H1 (cell line): Measurements from ENCODE around the gene GNLY. TPM values are rescaled to one million over a fixed set of nuclear protein-coding genes. Genes with fewer than 3 reads are reported as not detected.

Source experiments
- CTCF ChIA-PET: fragments of 300-600 bp; sonication (Branson Sonifier 250); formaldehyde crosslinking; loops from one replicate; lab custom pipeline; 2021; ENCODE audit not compliant: partially characterized antibody; lab: Charles Lee
- POLR2A ChIA-PET: fragments of 300-600 bp; sonication (Branson Sonifier 250); formaldehyde crosslinking; loops from one replicate; lab custom pipeline; 2021; ENCODE audit warnings: inconsistent platforms; ENCODE audit not compliant: partially characterized antibody; lab: Charles Lee
- DNase-seq, 2 experiments: peaks; one replicate each; pipeline versions ENCODE4 v3.0.0 to v3.0.0-alpha.2; 2010 to 2022; ENCODE audit warnings: low spot score in 2 of 2, low read depth in 1 of 2, mixed read lengths in 1 of 2
- FAIRE-seq: peaks from 2 replicates; lab custom pipeline; 2011; peaks lifted over from hg19 to GRCh38; lab: Jason Lieb, UNC
- H2AFZ ChIP-seq: 2 replicates; pipeline ENCODE4 v1.8.1; 2012; ENCODE audit warnings: low read length, inconsistent platforms
- H2AK5ac ChIP-seq: 2 replicates; pipeline ENCODE4 v1.6.1; 2013; ENCODE audit warnings: low read depth, low read length
- H2BK120ac ChIP-seq: replicated peaks from 2 replicates; pipeline ENCODE3; 2013; ENCODE audit warnings: low read depth, low read length, inconsistent platforms
- H2BK12ac ChIP-seq: 2 replicates; pipeline ENCODE4 v1.6.1; 2013; ENCODE audit warnings: low read depth, low read length
- H2BK15ac ChIP-seq: 2 replicates; pipeline ENCODE4 v1.6.1; 2013; ENCODE audit warnings: low read length
- H2BK20ac ChIP-seq: 2 replicates; pipeline ENCODE4 v1.6.1; 2013; ENCODE audit warnings: low read length
- H2BK5ac ChIP-seq: 2 replicates; pipeline ENCODE4 v1.6.1; 2013; ENCODE audit warnings: low read depth, low read length
- H3K14ac ChIP-seq: 2 replicates; pipeline ENCODE4 v1.6.1; 2013; ENCODE audit warnings: inconsistent platforms; ENCODE audit not compliant: insufficient read length
- H3K18ac ChIP-seq: 2 replicates; pipeline ENCODE4 v1.6.1; 2013; ENCODE audit warnings: low read length; ENCODE audit errors: extremely low read depth
- H3K23ac ChIP-seq: 2 replicates; pipeline ENCODE4 v1.6.1; 2013; ENCODE audit warnings: inconsistent platforms; ENCODE audit not compliant: insufficient read length
- H3K23me2 ChIP-seq: 2 replicates; pipeline ENCODE4 v1.6.1; 2013; ENCODE audit warnings: low read depth, low read length
- H3K27ac ChIP-seq: 2 replicates; pipeline ENCODE4 v1.6.1; 2011; ENCODE audit warnings: low read depth, low read length, inconsistent platforms
- H3K27me3 ChIP-seq, 4 experiments: replicated peaks in 1 of 4; 1 replicate in 1 of 4; 2 replicates in 3 of 4; pipeline versions ENCODE4 v1.6.1 to v1.8.1; 2011 to 2013; ENCODE audit warnings: low read length in 3 of 4, mild to moderate bottlenecking in 3 of 4, inconsistent platforms in 2 of 4, mixed read lengths in 2 of 4, moderate library complexity in 1 of 4; ENCODE audit not compliant: control insufficient read depth in 3 of 4, insufficient read depth in 3 of 4; ENCODE audit errors: extremely low read depth in 1 of 4
- H3K36me3 ChIP-seq, 4 experiments: 2 replicates each; pipeline versions ENCODE4 v1.6.1 to v1.8.1; 2011 to 2013; ENCODE audit warnings: mild to moderate bottlenecking in 4 of 4, low read length in 3 of 4, moderate library complexity in 2 of 4, control low read depth in 1 of 4, inconsistent platforms in 1 of 4; ENCODE audit not compliant: insufficient read depth in 4 of 4, control insufficient read depth in 2 of 4
- H3K4ac ChIP-seq: replicated peaks from 2 replicates; pipeline ENCODE3; 2013; ENCODE audit warnings: low read length, low read depth, mixed read lengths, inconsistent platforms; ENCODE audit not compliant: insufficient read length
- H3K4me1 ChIP-seq, 4 experiments: replicated peaks in 1 of 4; 1 replicate in 1 of 4; 2 replicates in 3 of 4; pipeline versions ENCODE4 v1.6.1 to v1.8.1; 2011 to 2013; ENCODE audit warnings: low read length in 3 of 4, inconsistent platforms in 2 of 4, mixed read lengths in 1 of 4; ENCODE audit not compliant: insufficient read depth in 4 of 4, control insufficient read depth in 3 of 4
- H3K4me2 ChIP-seq, 2 experiments: 2 replicates each; pipeline versions ENCODE4 v1.6.1 to v1.8.1; 2011 to 2013; ENCODE audit warnings: low read depth in 2 of 2, low read length in 2 of 2, control low read depth in 1 of 2, inconsistent platforms in 1 of 2, mild to moderate bottlenecking in 1 of 2; ENCODE audit not compliant: insufficient read depth in 1 of 2
- H3K4me3 ChIP-seq, 4 experiments: fragments of 200-600, 300-600 bp in 1 of 4; sonication (generic), shearing (Covaris generic), sonication (Bioruptor Twin) in 1 of 4; 2 replicates each; pipeline versions ENCODE4 v1.5.1 to v1.8.1; 2011 to 2016; ENCODE audit warnings: low read length in 4 of 4, low read depth in 3 of 4, control low read depth in 2 of 4, inconsistent platforms in 2 of 4, mild to moderate bottlenecking in 2 of 4, mixed read lengths in 1 of 4, moderate library complexity in 1 of 4; ENCODE audit not compliant: insufficient read depth in 2 of 4; ENCODE audit errors: extremely low read depth in 1 of 4
- H3K56ac ChIP-seq: replicated peaks from 2 replicates; pipeline ENCODE3; 2013; ENCODE audit warnings: low read depth, mild to moderate bottlenecking, mixed read lengths, low read length, inconsistent platforms; ENCODE audit not compliant: insufficient read length
- H3K79me1 ChIP-seq: 2 replicates; pipeline ENCODE4 v1.6.1; 2013; ENCODE audit warnings: low read depth, low read length, control low read depth
- H3K79me2 ChIP-seq, 2 experiments: 2 replicates each; pipeline versions ENCODE4 v1.6.1 to v1.8.1; 2012 to 2013; ENCODE audit warnings: low read length in 2 of 2, mild to moderate bottlenecking in 2 of 2, inconsistent platforms in 1 of 2; ENCODE audit not compliant: insufficient read depth in 2 of 2, control insufficient read depth in 1 of 2
- H3K9ac ChIP-seq, 4 experiments: replicated peaks in 1 of 4; 1 replicate in 1 of 4; 2 replicates in 3 of 4; pipeline versions ENCODE4 v1.6.1 to v1.8.1; 2011 to 2013; ENCODE audit warnings: low read depth in 3 of 4, low read length in 3 of 4, control low read depth in 2 of 4, mild to moderate bottlenecking in 2 of 4, moderate library complexity in 2 of 4, inconsistent platforms in 1 of 4; ENCODE audit errors: extremely low read depth in 1 of 4
- H3K9me3 ChIP-seq, 2 experiments: 2 replicates each; pipeline versions ENCODE4 v1.6.1 to v1.8.1; 2012 to 2013; ENCODE audit warnings: mild to moderate bottlenecking in 2 of 2, moderate library complexity in 2 of 2, control low read depth in 1 of 2, inconsistent platforms in 1 of 2, low read depth in 1 of 2, low read length in 1 of 2, mixed read lengths in 1 of 2; ENCODE audit not compliant: insufficient read depth in 2 of 2
- H4K20me1 ChIP-seq, 2 experiments: replicated peaks in 1 of 2; 2 replicates each; pipeline versions ENCODE3 to v1.8.1; 2011 to 2013; ENCODE audit warnings: inconsistent platforms in 2 of 2, low read length in 2 of 2, mild to moderate bottlenecking in 1 of 2; ENCODE audit not compliant: insufficient read depth in 2 of 2, control insufficient read depth in 1 of 2
- H4K5ac ChIP-seq: 2 replicates; pipeline ENCODE4 v1.6.1; 2013; ENCODE audit warnings: low read length, low read depth, mixed read lengths, inconsistent platforms; ENCODE audit not compliant: insufficient read length
- H4K8ac ChIP-seq: 2 replicates; pipeline ENCODE4 v1.8.0; 2013; ENCODE audit warnings: mild to moderate bottlenecking, moderate library complexity, low read length, inconsistent platforms; ENCODE audit not compliant: insufficient read depth; ENCODE audit errors: extremely low read depth
- H4K91ac ChIP-seq: replicated peaks from 2 replicates; pipeline ENCODE3; 2013; ENCODE audit warnings: low read length, mixed read lengths, inconsistent platforms; ENCODE audit not compliant: insufficient read length
- EZH2 ChIP-seq: fragments of 200-600 bp; sonication (generic); IDR thresholded peaks from 2 replicates; pipeline ENCODE4 v1.7.1; 2012; ENCODE audit warnings: low read depth, mild to moderate bottlenecking, moderate library complexity, low read length, inconsistent platforms; ENCODE audit not compliant: severe bottlenecking
- GTF2F1 ChIP-seq: IDR thresholded peaks from 2 replicates; pipeline ENCODE4 v1.6.1; 2012; ENCODE audit warnings: low read depth, low read length, improper control_type of control experiment, borderline replicate concordance
- WGBS, 2 experiments: shearing (Covaris generic) in 1 of 2; methylation state at CpG; one replicate each; pipeline versions ENCODE4 v1.1.6 to v1.1.7; 2013 to 2015; ENCODE audit warnings: low lambda C conversion rate in 2 of 2, mixed read lengths in 2 of 2, inconsistent platforms in 1 of 2, low coverage in 1 of 2, missing lambda C conversion rate in 1 of 2; ENCODE audit not compliant: insufficient replicate concordance in 2 of 2, insufficient coverage in 1 of 2, insufficient read length in 1 of 2; ENCODE audit errors: extremely low coverage in 1 of 2, missing lambda C conversion rate in 1 of 2; 5-methylcytosine and 5-hydroxymethylcytosine counted together
- polyA plus RNA-seq, 7 experiments: library from polyadenylated mRNA; depleted of rRNA in 3 of 7; stranded (reverse) in 5 of 7; unstranded in 2 of 7; fragments of >200 nt in 5 of 7; fragments of 200-250 nt in 2 of 7; gene quantifications; 1 replicate in 5 of 7; 2 replicates in 1 of 7; 4 replicates in 1 of 7; pipeline versions ENCODE4 v1.2.1 to v1.2.3, GENCODE V29; 2011 to 2013; ENCODE audit warnings: missing spikeins in 2 of 7, mixed read lengths in 2 of 7
- total RNA-seq: library from RNA; stranded (reverse); fragmentation: NEBNext Ultra II Directional; extraction: Animal tissue kit (Norgen Biotek cat#: 25700); gene quantifications from 2 replicates; pipeline ENCODE4 v1.2.1, GENCODE V29; 2021

Gene GNLY
- total and polyA plus RNA-seq, 2 of the 8 experiments (the other 6 are each of a cell fraction or from before 2014, with no cell fraction given) = 0.03 TPM; not detected in 1

- H2BK120ac ChIP-seq = no peak overlapping the region
- H4K8ac ChIP-seq = no peak overlapping the region
- no peaks in the 10 kb centered on the region for H3K79me1 ChIP-seq
- no peak overlapping the region for H3K4me2 ChIP-seq
- H3K9me3 ChIP-seq = no peaks in the 10 kb centered on the region
- 94% methylated on average over 10 of the region's 10 CpGs; no CpG with 5 or more reads in 1 of the 2 experiments for WGBS, 2 experiments
- H2BK5ac ChIP-seq = no peak overlapping the region
- H2BK20ac ChIP-seq = no peak overlapping the region
- no peaks in the 10 kb centered on the region for H3K79me2 ChIP-seq
- no peak overlapping the region for H3K18ac ChIP-seq
- peaks cover 29 to 90% (median 70%) of the 10 kb centered on the region in 4 experiments for H3K36me3 ChIP-seq
- H2AK5ac ChIP-seq = no peak overlapping the region
- DNase-seq = no peak
- no peak for FAIRE-seq
- no peak overlapping the region for H3K4ac ChIP-seq
- POLR2A ChIA-PET = interaction anchor here (1.1 to 1.9 kb wide), 2 partner anchors 14 to 25 kb away, joined by 4 read pairs; no protein-coding TSS in a partner anchor
- no peak overlapping the region for H3K23ac ChIP-seq
- H3K27ac ChIP-seq = no peak overlapping the region
- no peak overlapping the region for H3K4me3 ChIP-seq
- H2BK15ac ChIP-seq = no peak overlapping the region
- TF ChIP-seq GTF2F1 (no peak), EZH2 (no peak)
- TF ChIP-seq, all 59 proteins: peak for 0
- Histone ChIP-seq H4K5ac (no peak overlapping the region), H4K91ac (no peak overlapping the region), H4K20me1 (peaks cover 0 to 6% of the 10 kb centered on the region in 2 experiments), H3K9ac (no peak overlapping the region), H3K27me3 (no peaks in the 10 kb centered on the region), H3K23me2 (0 out of 2 replicates have a peak, but pooled peaks cover 2% of the 10 kb centered on the region), H2BK12ac (no peak overlapping the region), H3K4me1 (no peaks in the 10 kb centered on the region), H3K14ac (no peak overlapping the region), H3K56ac (no peak overlapping the region), H2AFZ (no peak overlapping the region)
- CTCF ChIA-PET = interaction anchor here (0.6 to 8.4 kb wide), 10 partner anchors 10 to 408 kb away, joined by 3 to 69 read pairs (median 5); no protein-coding TSS in a partner anchor
Measured at GRCh38 chr2:85647823-85648526, 46.2 kb upstream of the GNLY start.
